ENCODE measurements around the gene INPP5B.

The INPP5B gene

DNA sequence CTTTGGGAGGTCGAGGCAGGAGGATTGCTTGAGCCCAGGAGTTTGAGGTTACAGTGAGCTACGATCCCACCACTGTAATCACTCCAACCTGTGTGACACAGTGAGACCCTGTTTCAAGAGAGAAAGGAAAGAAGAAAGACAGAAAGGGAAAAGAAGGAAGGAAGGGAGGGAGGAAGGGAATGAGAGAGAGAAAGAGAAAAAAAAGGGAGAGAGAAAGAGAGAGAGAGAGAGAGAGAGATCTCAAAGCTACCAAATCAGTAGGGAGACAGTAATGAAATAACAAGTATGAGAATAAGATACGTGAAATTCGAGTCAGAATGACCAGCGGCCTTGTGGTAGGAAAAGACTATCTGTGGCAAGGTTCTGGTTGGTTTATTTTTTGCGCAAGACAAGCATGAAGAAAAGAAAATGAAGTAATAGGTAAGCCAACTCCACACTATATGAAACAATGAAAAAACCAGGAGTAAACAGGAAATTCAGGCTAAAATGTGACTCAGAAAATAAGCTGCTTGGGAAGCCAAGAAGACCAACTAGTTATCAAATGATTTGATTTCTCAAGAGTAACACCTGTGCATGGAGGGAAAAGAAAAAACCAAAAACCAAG lies 96.4 kb downstream of the INPP5B start:
- Histone ChIP-seq H3K4me3 (no peak overlapping the region), H3K27ac (peak overlapping the region in 14 of 21 experiments; percentile 8 to 78 (median 48))

DNA sequence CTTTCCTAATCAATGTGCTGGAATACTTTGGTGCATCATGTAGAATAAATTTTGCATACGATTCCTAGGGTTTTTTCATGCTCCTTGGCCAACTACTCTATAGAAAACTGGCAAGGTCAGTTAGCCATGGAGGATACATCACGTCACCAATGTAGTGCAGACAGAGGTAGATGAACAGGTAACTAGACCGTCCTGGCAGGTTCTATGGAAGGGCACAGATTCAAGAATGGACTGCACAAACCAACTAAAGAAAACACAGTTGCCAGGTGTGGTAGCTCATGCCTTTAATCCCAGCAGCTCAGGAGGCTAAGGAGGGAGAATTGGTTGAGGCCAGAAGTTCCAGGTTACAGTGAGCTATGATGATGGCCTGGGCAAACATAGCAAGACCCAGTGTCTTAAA lies 97.4 kb downstream of the INPP5B start:
- Histone ChIP-seq H3K27ac (peak overlapping the region in 7 of 21 experiments; percentile 11 to 67 (median 43)), H3K4me3 (no peak overlapping the region)

DNA sequence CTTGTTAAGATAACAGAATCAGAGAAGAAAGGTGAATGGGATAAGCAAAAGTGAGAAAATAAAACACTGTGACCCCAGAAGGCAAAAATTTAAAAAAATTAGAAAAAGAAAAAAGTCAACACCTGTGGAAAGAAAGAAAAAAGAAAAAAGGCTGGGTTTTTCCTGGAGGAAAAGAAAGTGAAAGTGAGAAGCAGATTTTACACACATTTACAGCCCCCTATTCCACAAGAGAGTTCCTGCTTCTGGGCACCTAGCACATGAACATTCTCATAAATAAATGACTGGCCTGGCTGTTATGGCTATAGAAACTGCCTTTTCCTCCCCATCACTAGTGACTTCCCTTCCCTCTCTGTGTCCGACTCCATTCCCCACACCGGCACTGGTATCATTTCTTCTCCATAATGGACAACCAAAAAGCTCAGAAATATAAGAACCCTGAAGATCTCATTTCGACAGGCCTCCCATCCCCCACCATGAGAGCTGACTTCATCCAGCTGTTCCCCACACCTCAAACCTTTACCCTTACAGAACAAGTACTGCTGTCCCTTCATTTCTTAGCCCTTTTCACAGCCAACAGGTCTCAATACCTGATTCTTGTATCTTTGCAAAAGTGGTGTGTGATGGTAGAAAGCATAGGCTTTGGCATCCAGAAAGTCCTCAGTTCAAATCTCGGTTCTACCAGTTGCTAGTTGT lies 100.1 kb downstream of the INPP5B start:
- no peak overlapping the region for H3K4me3 ChIP-seq
- H3K27ac ChIP-seq: peak overlapping the region in 3 of 21 experiments; percentile 39 to 46 (median 45)

DNA sequence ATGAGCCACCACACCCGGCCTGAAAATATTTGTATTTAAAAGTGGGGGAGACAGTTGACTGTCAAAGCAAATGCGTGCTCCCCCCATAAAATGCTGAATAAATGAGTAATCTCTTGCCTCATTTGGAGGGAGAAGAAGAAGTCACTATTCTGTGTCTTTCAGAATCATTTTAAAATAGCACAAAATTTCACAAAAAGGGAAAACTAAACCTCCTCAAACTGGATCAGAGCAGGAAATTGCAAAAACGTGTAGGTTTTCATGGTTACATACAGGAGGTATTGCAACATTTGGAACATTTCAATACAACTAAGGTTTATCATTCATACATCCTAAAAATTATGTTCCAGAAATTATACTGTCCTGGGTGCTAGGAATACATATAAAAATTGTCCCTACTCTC lies 101.1 kb downstream of the INPP5B start:
- peak overlapping the region in 4 of 21 experiments; percentile 23 to 46 (median 24) for H3K27ac ChIP-seq
- no peak overlapping the region for H3K4me3 ChIP-seq

DNA sequence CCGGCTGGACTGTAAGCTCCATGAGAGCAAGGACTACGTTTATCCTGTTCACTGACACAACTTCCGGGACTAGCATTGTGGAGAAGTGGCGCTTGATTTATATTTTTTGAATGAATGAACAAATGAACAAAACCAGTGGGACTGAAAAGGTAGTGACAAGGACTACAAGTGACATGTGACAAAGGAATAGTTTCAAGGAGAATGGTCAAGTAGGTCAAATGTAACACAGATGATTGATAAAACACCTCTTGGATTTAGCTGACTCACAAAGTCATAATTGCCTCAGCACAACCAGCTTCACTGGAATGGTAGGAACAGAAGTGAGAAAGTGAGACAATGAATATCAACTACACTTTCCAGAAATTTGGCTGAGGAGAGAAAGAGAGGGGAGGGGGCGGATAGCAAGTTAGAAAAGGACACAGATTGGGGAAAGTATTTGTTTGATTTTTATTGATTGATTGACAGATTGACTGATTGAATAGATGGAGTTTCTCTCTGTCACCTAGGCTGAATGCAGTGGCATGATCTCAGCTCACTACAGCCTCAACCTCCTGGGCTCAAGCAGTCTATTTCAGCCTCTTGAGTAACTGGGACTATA lies 101.7 kb downstream of the INPP5B start:
- H3K27ac ChIP-seq: peak overlapping the region in 3 of 21 experiments; percentile 23 to 25 (median 24)
- H3K4me3 ChIP-seq: no peak overlapping the region

DNA sequence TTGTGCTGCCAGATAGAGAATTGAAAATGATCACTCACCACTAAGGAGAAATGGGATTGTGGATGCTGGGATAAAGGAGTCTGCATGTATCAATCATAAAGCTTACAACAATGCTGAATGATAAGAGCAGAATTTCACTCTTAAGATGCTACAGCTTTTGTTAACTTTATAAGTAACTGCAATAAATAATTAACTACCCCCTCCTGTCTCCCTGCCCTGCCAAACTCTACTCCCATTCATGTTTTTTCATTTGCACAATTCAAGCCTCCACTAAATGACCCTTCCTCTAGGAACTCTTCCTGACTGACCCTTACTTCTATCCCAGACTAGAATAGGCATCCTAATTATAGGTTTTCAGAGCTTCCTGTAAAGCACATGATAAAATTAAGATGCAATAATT lies 102.3 kb downstream of the INPP5B start:
- no peak overlapping the region for H3K4me3 ChIP-seq
- peak overlapping the region in 1 of 21 experiments; percentile 23 for H3K27ac ChIP-seq

DNA sequence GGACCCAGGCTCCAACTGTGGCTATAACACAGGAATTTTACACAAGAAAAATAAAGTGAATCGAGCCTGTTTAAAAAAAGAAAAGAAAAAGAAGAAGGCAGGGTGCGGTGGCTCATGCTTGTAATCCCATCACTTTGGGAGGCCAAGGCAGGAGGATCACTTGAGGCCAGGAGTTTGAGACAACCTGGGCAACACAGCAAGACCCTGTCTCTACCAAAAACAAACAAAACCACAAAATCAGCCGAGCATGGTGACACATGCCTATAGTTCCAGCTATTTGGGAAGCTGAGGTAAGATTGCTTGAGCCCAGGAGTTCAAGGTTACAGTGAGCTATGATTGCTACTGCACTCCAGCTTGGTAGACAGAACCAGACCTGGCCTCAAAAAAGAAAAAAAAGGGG lies 105.2 kb downstream of the INPP5B start:
- no peak overlapping the region for H3K4me3 ChIP-seq
- no peak overlapping the region for H3K27ac ChIP-seq

DNA sequence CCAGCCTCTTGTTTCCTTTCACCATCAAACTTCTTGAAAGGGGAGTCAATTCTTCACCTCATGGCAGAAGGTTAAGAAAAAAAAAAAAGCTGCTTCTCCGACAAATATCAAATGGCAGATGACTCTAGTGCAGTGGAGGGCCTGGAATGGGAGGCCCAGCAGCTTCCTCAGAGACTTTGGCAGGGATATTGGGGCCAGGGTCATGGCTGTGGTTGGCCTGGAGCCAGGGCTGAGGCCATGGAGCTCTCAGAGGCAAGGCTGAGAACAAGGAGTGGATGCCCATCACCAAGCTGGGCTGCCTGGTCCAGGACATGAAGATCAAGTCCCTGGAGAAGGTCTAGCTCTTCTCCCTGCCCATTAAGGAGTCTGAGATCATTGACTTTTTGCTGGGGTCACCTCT lies 106.1 kb downstream of the INPP5B start:
- Histone ChIP-seq H3K4me3 (no peak overlapping the region), H3K27ac (no peak overlapping the region)

DNA sequence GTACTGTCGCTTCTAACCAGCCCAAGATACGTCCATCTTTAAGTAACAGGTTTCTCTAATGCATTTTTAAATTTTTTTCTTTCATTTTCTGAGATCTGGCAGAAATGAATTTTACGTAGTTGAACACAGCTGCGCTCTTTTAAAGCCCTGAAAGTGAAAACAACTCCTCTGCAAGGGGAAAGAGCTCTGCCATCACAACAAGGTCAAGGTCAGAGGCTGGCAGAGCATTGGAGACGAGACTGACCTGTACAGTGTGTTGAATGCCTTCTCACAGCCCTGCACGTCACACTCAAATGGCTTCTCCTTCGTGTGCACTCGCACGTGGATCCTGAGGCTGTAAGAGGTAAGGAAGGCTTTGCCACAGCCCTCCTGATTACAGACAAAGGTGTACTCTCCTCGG lies 107.2 kb downstream of the INPP5B start:
- Histone ChIP-seq H3K27ac (no peak overlapping the region), H3K4me3 (no peak overlapping the region)

DNA sequence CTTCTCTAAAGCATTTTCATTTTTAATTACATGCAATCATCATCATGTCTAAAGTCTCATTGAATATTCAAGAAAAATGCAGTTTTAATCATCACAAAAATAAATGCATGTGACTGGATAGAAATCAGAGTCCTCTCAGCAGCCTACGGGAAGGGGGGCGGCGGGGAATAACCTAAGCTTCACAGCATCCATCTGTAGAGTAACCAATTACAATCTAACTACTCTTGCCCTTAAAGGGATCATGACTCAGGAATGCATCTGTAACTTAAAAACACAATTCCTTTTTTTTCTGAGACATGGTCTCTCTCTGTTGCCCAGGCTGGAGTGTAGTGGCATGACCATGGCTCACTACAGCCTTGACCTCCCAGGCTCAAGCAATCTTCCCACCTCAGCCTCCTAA lies 110.1 kb downstream of the INPP5B start:
- Histone ChIP-seq H3K27ac (no peak overlapping the region), H3K4me3 (no peak overlapping the region)

DNA sequence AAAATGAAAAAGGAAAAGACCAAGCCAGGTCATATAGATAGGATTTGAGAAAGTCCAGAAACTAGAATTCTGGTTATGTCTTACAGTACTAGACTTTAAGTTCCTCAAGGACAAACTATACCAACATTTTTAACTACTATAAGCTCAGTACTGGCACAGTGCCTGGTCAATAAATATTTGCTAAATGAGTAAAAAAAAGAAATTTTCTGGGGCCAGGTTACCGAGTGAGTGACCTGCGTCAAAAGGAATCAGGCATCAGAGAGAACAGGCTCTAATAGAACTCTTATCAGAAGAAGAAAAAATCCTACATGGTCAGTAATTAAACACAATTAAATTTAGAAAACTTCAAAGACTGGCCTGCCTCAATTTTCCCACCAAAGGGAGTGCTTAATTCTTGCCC lies 115.0 kb downstream of the INPP5B start:
- Histone ChIP-seq H3K4me3 (no peak overlapping the region), H3K27ac (no peak overlapping the region)

DNA sequence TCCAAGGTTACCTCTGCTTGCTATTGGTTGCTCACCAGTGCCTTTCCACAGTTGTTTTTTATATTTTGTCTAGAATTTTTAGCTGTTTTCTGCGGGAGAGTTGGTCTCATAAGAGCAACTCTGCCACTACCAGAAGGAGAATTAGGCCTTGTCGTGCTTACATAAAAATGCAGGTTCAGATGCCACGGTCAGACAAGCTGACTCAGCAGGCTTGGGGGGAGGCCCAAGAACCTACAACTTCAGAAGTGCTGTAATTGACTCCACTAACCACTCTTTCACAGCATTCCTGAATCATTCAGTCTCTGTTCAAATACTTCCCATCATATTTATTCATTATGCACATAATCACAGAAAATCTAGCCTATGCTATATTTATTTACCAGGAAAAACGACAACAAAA lies 115.7 kb downstream of the INPP5B start:
- Histone ChIP-seq H3K27ac (no peak overlapping the region), H3K4me3 (no peak overlapping the region)

DNA sequence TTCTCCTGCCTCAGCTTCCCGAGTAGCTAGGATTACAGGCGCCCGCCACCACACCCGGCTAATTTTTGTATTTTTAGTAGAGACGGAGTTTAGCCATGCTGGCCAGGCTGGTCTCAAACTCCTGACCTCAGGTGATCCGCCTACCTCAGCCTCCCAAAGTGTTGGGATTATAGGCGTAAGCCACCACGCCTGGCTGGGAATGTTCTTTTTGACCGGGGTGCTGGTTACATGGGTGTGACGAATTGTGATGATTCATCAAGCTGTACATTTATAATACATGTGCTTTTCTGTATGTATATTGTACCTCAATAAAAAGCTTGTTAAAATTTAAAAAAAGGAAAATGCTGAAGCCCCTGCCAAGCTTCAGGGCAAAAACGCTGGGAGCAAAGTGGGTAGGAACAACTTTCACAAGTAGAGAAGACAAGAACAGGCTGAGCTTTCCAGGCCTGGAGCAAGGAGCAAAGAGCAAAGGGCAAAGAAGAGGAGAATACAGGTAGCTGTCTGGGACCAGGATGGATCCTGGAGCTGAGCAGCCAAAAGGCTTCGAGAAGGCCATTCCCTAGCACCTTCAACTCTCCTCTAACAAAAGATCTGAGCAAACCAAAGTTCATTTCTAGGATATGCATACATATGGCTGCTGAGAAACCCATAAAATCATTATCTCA lies 118.3 kb downstream of the INPP5B start:
- Histone ChIP-seq H3K4me3 (no peak overlapping the region), H3K27ac (no peak overlapping the region)

DNA sequence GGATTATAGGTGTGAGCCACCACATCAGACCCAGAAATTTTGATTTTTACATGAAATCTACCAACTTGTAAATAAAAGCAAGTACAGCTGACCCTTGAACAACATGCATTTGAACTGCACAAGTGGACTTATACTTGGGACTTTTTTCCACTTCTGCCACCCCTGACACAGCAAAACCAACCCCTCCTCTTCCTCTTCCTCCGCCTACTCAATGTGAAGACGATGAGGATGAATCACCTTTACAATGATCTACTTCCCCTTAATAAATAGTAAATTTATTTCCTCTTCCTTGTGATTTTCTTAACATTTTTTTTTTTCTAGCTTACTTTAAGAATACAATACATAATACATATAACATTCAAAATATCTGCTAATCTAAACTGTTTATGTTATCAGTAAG lies 121.3 kb downstream of the INPP5B start:
- Histone ChIP-seq H3K27ac (peak overlapping the region in 3 of 21 experiments; percentile 29 to 45 (median 37)), H3K4me3 (no peak overlapping the region)

DNA sequence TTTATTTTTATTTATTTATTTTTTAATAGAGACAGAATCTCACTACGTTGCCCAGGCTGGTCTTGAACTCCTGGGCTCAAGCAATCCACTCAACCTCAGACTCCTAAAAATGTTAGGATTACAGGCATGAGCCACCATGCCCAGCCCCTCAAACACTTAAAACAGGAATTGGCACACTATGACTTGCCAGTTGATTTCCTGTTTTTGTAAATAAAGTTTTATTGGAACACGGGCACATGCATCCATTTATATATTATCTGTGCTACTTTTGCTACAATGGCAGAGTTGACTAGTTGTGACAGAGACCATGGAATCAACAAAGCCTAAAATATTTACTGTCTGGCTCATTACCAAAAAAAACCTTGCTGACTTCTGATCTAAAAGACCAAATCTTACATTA lies 122.9 kb downstream of the INPP5B start:
- H3K27ac ChIP-seq: no peak overlapping the region
- H3K4me3 ChIP-seq: no peak overlapping the region

DNA sequence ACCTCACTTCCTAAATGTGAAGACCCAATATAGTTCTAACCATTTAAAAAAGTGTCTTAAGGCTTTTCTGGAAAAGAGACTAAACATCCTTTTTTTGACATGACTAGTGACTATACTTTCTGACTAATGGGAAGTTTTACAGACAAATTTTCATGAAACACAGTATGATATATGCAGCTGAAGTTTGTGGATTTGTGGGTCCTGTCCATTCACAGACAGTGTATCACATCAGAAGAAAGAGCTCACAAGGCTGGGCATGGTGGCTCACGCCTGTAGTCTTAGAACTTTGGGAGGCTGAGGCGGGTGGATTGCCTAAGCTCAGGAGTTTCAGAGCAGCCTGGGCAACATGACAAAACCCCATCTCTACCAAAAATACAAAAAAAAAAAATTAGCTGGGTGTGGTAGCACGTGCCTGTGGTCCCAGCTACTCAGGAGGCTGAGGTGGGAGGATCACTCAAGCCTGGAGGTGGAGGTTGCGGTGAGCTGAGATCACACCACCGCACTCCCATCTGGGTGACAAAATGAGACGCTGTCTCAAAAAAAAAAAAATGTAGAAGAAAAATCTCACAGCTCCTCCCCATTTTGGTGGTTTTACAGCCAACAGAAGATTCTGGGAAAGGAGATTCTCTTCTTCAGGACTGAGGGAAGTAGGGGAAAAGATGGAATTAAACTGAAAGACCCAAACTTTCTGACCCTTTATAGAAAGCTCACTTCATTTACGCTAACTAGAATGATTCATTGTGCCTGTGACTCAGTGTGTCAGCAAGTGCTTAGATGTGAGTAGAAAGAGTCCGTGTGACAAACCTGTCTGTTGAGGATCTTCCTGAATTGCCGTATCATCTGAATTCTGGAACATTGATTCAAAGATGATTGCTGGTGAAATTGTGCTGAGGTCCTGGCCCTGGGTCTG lies 123.7 kb downstream of the INPP5B start:
- Histone ChIP-seq H3K4me3 (no peak overlapping the region), H3K27ac (no peak overlapping the region)

DNA sequence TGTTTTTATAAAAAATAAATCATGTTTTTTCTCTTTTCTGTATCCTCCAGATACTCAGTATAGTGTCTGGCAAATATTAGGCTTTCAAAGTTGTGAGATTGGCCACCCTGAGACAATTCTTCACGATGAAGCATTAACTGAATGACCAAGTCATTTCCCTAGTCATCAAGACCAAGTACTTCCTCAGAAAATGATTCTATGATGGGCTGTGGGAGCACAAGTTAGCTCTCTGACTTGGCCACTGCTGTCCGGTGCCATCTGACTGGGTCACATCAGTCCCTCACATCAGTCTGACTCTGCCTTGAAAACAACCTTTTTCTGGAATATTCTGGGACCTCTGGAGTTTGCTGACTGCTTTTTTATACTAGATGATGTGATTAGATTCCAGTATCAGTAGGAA lies 125.4 kb downstream of the INPP5B start:
- no peak overlapping the region for H3K27ac ChIP-seq
- H3K4me3 ChIP-seq: no peak overlapping the region

DNA sequence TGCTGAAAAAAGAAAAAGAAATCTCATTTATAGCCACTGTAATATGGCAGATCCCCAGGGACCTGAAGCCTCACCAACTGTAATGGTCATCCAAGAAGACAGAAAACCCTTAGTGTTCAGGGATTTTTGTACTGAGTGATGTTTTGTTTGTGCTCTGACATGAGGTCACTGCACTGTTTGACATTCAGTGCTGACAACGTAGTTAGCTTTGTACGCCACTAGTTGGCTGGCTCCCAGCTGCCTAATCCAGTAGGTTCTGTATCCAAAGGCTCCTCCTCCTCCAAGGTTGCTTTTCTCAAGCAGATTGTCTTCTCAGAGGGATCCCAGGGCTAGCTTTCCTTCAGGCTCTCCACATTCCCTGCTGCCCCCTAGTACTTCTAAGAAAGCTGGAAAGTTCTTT lies 129.4 kb downstream of the INPP5B start:
- peak overlapping the region in 1 of 21 experiments; percentile 10 for H3K27ac ChIP-seq
- H3K4me3 ChIP-seq: no peak overlapping the region

DNA sequence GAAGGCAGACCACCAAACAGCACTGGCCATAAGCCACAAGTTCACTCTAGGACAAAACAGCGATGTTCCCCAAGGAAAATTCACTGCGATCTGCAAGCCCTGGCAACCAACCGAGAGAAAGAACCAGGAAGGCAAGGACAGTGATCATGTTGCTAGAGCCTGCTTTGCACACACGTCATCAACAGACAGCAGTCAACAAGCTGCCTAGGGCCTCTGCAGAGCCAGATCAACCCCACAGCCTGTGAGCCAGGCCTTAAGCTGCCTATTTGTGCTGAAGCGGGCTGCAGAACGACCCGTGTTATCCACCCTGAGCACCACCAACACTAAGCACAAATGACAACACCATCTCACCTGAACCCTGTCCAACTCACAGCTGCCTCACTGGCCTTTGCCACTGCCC lies 132.6 kb downstream of the INPP5B start:
- Histone ChIP-seq H3K27ac (no peak overlapping the region), H3K4me3 (no peak overlapping the region)

Data from skin epidermis (tissue), 12 donors.